ENCODE measurements around the gene LARP1.
A peak's percentile ranks its signal among the peaks of the same experiment; 100 is the strongest.

LARP1 gene

GRCh38 chr5:154761046-154761736, 6.0 kb downstream of the LARP1 start:
- DNase-seq (ENCODE audit: low spot score) = peak; percentile 34

DNA sequence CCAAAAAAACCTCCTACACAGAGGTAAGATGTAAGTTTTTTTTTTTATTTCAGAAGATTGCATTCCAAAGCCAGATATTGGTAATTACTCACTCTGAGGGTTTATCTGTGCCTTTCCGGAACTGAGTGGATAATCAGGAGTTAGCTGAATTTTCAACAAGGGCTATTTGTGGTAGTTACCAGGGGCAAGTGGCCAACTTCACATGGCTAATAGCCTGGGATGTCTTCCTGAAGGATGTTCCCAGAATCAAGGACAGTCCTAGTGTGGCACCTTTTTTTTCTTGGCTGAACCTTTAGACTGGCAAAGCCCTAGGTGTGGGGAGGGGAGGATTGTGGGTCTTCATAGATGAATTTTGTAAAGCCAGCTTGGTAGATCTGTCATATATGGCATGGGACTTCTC, 7.1 kb downstream of the LARP1 start:
- DNase-seq (ENCODE audit: low spot score) = no peak

DNA sequence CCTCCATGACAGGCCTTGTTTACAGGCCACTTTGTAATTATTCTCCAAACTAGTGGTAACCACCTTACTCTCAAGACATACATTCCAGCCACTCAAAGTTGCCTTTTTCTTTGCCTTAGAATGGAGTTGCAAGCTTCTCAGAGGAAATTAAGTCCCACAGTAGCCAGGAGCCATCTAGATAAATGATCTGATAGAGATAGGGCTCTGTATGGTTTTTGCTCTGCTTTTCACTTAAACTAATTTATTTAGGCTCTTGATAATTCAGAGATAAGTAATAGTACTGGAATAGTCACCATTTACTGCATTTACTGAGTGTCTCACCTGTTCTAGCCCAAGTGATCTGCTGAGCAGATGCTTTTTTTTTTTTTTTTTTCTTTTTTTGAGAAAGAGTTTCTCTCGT, 7.5 kb downstream of the LARP1 start:
- DNase-seq (ENCODE audit: low spot score) = no peak

- DNase-seq (ENCODE audit: low spot score) = no peak
These were observed 9.8 kb downstream of the LARP1 start for GRCh38 chr5:154764967-154765366.

GRCh38 chr5:154765396-154765925, 10.3 kb downstream of the LARP1 start:
- DNase-seq (ENCODE audit: low spot score) = no peak

- DNase-seq (ENCODE audit: low spot score) = no peak
These were observed 11.5 kb downstream of the LARP1 start for GRCh38 chr5:154766558-154767281.

DNA sequence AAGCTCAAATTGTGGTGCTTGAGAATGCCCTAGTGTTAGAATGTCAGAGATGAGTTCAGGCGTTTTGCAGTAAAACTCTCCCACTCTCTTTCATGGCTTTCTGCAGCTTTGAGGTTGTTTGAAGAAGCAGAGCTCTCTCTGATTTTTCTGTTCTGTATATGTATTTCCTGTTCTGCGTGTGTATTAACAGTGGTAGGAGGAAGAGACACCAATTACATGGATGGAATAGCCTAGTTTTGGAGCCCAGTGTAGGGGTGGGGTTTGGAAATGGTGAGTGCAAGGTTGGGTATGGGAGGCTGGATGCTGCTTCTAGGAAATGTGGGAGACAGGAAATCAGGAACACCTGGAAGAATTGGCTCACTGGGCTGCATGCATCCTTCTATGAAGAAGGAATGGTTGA, 12.4 kb downstream of the LARP1 start:
- no peak for DNase-seq (ENCODE audit: low spot score)

GRCh38 chr5:154768207-154768606, 13.0 kb downstream of the LARP1 start:
- no peak for DNase-seq (ENCODE audit: low spot score)

GRCh38 chr5:154770111-154770510, 14.9 kb downstream of the LARP1 start:
- DNase-seq (ENCODE audit: low spot score) = no peak

GRCh38 chr5:154771383-154771901, 16.3 kb downstream of the LARP1 start:
- no peak for DNase-seq (ENCODE audit: low spot score)

GRCh38 chr5:154773326-154773725, 18.1 kb downstream of the LARP1 start:
- no peak for DNase-seq (ENCODE audit: low spot score)

DNA sequence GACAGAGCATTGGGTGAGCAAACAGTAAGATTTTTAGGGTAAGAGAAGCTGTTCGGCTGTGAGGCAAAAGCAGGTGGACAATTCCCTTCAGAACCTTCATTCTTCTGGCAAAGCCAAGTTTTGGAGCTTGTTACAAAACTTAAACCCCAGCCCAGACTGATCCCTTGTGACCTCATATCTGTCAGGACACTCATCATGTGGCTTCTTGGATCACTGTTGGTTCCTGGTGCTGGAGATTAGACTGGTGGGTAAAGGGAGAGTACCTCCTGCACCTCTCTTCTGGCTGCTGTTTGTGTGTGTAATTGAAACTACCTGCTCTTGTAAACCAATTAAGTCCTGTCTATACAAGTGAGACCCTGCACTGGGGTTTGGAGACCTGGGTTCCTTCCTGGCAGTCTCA, 21.0 kb downstream of the LARP1 start:
- DNase-seq (ENCODE audit: low spot score) = no peak

DNA sequence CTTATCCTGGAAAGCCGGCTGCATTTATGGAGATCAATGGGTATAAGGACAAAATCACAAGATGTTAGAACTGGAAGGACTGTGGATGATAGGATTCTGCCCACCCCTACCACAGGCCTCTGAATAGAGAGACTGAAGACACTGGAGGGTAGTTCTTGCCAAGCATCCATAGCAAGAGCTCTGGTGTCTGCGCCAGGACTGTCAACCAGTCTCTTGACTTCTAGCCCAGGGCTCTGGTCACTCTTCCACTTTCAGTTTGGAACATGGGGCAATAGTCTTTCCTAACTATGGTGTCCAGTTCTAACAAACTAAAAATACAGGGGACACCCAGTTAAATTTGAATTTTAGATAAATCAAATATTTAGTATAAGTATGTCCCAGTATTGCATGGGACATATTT, 23.4 kb downstream of the LARP1 start:
- DNase-seq (ENCODE audit: low spot score) = no peak

- no peak for DNase-seq (ENCODE audit: low spot score)
These were observed 23.9 kb downstream of the LARP1 start for GRCh38 chr5:154779105-154779504.

- no peak for DNase-seq (ENCODE audit: low spot score)
These were observed 25.0 kb downstream of the LARP1 start for GRCh38 chr5:154780128-154780527.

- DNase-seq (ENCODE audit: low spot score) = no peak
These were observed 27.1 kb downstream of the LARP1 start for GRCh38 chr5:154782326-154782725.

DNA sequence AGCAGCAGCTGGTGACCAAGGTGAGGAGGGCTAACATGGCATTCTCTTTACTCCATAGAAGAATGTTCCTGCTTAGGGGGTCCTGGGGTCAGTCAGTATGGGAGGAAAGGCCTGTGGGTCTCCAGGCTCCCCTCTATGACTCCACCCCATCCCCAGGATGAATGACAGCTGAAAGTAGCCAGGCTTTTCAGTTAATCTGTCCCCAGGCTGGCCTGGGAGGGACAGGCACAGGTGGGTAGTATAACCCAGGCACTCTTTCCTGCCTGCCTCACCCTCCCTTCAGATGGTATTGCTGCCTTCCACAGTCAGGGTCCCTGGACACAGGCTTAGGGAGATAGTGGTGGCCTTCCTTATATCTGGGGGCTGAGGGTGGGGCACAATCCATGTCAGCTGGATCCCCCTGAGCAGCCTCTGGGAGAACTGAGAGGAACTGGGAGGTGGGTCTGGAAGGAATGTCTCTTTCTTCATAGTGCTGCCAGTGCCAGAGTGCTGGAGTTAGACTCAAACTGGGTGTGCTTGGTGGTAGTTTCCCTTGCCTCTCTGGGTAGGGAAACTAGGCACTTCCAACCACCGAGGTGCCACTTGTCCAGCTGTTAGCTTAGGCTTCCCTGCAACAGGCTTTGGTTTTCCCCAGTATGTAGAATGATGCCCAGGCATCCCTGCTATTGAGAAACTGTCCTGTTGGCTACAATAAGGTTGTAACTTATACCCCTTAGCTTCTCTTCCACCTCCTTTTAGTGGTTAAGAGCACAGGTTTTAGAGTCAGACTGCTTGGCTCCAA, 27.8 kb downstream of the LARP1 start:
- DNase-seq (ENCODE audit: low spot score) = no peak

DNA sequence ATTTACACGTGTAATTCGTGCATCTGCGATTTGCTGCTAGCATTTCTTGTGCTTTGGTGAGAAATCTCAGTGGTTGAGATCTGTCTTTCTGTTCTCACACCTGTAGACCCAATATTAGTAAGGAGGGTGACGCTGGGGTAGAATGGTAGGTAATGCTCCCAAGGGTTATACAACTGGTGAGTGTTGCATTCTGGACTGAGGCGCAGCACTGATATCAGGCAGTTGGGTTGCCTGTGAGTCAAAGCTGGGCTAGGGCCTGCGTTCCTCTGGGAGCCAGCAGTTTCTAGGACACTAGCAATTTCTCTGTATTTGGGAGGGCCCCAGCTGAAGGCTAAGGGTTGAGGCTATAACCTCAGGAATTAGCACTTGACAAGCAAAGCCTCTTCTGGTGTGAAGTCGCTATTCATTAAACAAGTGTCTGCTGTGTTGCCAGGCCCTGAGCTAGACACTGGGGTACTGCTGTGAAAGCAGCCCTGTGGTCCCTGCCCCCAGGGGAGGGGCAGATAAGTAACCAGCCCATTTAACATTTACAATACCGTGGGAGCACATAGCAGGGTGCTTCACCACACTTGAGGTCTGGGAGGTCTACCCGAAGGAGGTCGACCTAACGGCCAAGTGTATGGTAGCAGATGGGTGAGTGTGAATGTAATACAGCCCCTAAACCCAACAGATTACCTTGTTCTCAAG, 28.7 kb downstream of the LARP1 start:
- DNase-seq (ENCODE audit: low spot score) = no peak

- no peak for DNase-seq (ENCODE audit: low spot score)
These were observed 29.7 kb downstream of the LARP1 start for GRCh38 chr5:154784856-154785255.

GRCh38 chr5:154786414-154786813, 31.2 kb downstream of the LARP1 start:
- no peak for DNase-seq (ENCODE audit: low spot score)

GRCh38 chr5:154788212-154788611, 33.0 kb downstream of the LARP1 start:
- no peak for DNase-seq (ENCODE audit: low spot score)

DNA sequence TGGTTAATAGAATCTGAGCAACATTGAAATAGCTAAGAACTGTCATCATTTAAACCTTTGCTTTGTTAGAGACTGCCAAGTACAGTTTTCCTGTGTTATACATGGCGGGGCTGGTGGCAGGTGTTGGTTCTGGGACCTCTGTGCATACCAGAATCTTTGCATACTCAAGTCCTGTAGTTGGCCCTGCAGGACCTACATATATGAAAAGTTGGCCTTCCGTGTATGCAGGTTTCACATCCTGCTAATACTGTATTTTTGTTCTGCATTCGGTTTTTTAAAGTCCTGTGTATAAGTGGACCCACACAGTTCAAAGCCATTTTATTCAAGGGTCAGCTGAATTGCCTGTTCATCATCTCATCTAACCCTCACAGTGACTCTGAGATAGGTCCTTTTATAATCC, 36.4 kb downstream of the LARP1 start:
- peak; percentile 56 for DNase-seq (ENCODE audit: low spot score)
